CD4-positive, alpha-beta memory T cell (primary cell): ENCODE results near the gene ASCC3. TPM values are rescaled to one million over a fixed set of nuclear protein-coding genes. Genes with fewer than 3 reads are reported as not detected.

Experiments
- CTCF ChIA-PET: fragments of 350-600 bp; sonication (Branson Sonifier 250); formaldehyde crosslinking; loops from one replicate; lab custom pipeline; 2021; ENCODE audit warnings: inconsistent platforms; ENCODE audit not compliant: partially characterized antibody; lab: Charles Lee
- POLR2A ChIA-PET: fragments of 350-600 bp; sonication (Branson Sonifier 250); formaldehyde crosslinking; loops from one replicate; lab custom pipeline; 2021; ENCODE audit not compliant: partially characterized antibody; lab: Charles Lee
- DNase-seq, 5 donors: peaks; one replicate each; pipeline versions ENCODE4 v3.0.0 to v3.0.0-alpha.2; 2020 to 2022; ENCODE audit warnings: mixed read lengths in 1 of 5
- H3K27ac ChIP-seq: one replicate; pipeline ENCODE4 v1.7.0; 2013; ENCODE audit warnings: low read depth, low read length
- H3K27me3 ChIP-seq: 2 replicates; pipeline ENCODE4 v1.7.0; 2013; ENCODE audit warnings: mild to moderate bottlenecking, low read length, moderate library complexity; ENCODE audit not compliant: insufficient read depth
- H3K36me3 ChIP-seq: 2 replicates; pipeline ENCODE4 v1.7.0; 2013; ENCODE audit warnings: mild to moderate bottlenecking, low read length, moderate library complexity; ENCODE audit not compliant: insufficient read depth
- H3K4me1 ChIP-seq: 2 replicates; pipeline ENCODE4 v1.7.0; 2013; ENCODE audit warnings: mild to moderate bottlenecking, low read length, moderate library complexity; ENCODE audit not compliant: insufficient read depth
- H3K4me3 ChIP-seq, 2 donors: one replicate each; pipeline ENCODE4 v1.7.0; 2013; ENCODE audit warnings: low read length in 2 of 2, mild to moderate bottlenecking in 1 of 2
- H3K9me3 ChIP-seq, 2 donors: one replicate each; pipeline ENCODE4 v1.7.0; 2013; ENCODE audit warnings: low read length in 2 of 2, control low read depth in 1 of 2; ENCODE audit not compliant: control insufficient read depth in 1 of 2
- H3K27ac Mint-ChIP-seq, 7 donors: one replicate each; pipeline ENCODE4 v1.8.0; 2020 to 2021; ENCODE audit warnings: mixed read lengths in 7 of 7, mild to moderate bottlenecking in 6 of 7, inconsistent platforms in 3 of 7, moderate library complexity in 3 of 7
- H3K27me3 Mint-ChIP-seq, 2 donors: one replicate each; pipeline ENCODE4 v1.8.0; 2020 to 2021; ENCODE audit warnings: mixed read lengths in 2 of 2
- H3K36me3 Mint-ChIP-seq, 2 donors: one replicate each; pipeline ENCODE4 v1.8.0; 2020 to 2021; ENCODE audit warnings: mixed read lengths in 2 of 2, inconsistent platforms in 1 of 2, mild to moderate bottlenecking in 1 of 2
- H3K4me1 Mint-ChIP-seq, 4 donors: one replicate each; pipeline ENCODE4 v1.8.0; 2020 to 2021; ENCODE audit warnings: mixed read lengths in 4 of 4, mild to moderate bottlenecking in 1 of 4
- H3K4me3 Mint-ChIP-seq, 8 donors: one replicate each; pipeline ENCODE4 v1.8.0; 2020 to 2021; ENCODE audit warnings: mixed read lengths in 8 of 8, mild to moderate bottlenecking in 7 of 8, moderate library complexity in 6 of 8, inconsistent platforms in 3 of 8
- H3K9me3 Mint-ChIP-seq, 8 donors: one replicate each; pipeline ENCODE4 v1.8.0; 2020 to 2021; ENCODE audit warnings: mixed read lengths in 8 of 8, mild to moderate bottlenecking in 5 of 8, inconsistent platforms in 3 of 8, moderate library complexity in 1 of 8
- intact Hi-C: fragments of 100-400 bp; cut with micrococcal nuclease; formaldehyde crosslinking; loops from one replicate; pipeline ENCODE4 v1.15.1; 2023
- polyA plus RNA-seq, 2 donors: library from polyadenylated mRNA; unstranded; fragments of 300-500 nt; fragmentation: Illumina TruSeq; gene quantifications; one replicate each; pipeline ENCODE4 v1.2.3, GENCODE V29; 2021
- total RNA-seq, 2 experiments: library from RNA; stranded (reverse); gene quantifications; one replicate each; pipeline ENCODE4 v1.2.3, GENCODE V29; 2021

Gene ASCC3
- total and polyA plus RNA-seq, 4 experiments from 2014 or later: 13.0 to 57.9 (median 43.1) TPM

DNA sequence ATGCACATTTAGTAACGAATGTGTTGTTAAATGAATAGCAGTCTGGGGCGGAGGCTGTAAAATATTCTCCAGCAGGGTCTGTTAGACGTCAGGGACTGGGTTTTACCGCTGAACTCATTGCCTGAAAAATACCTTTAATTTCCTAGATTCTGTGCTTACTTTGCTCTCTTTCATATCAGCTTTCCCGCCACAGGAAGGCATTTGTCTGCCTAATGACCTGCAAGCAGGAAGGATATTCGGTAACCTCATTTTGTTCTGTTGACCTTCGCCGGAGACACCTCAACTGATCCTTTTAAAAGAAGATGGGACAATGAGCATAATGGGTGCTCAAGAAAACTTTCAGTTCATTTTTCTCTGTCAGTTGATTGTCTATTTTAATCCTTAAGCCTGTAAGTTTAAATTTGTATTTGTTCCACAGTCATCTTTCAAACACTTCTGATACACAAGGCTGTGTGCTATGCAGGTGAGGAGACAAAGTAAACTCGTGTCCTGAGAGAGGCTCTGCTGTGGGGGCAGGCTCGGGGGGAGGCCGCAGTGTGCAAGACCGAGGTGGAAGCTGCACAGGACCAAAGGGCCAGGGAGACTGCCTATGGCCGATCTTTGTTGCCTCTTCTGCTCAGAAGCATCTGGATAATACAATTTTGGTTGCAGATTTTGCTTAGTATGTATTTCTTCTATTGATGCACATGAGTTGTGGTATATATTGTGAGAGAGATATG, 389.0 kb downstream of the ASCC3 start:
- Mint-ChIP-seq H3K9me3 (peaks cover 0 to 6% (median 3%) of the 10 kb centered on the region in 8 donors), H3K4me3 (no peak overlapping the region), H3K4me1 (no peaks in the 10 kb centered on the region), H3K27ac (no peak overlapping the region), H3K27me3 (peaks cover 16 to 29% of the 10 kb centered on the region in 2 donors), H3K36me3 (no peaks in the 10 kb centered on the region)
- Histone ChIP-seq H3K27me3 (no peaks in the 10 kb centered on the region), H3K9me3 (no peaks in the 10 kb centered on the region), H3K4me3 (no peak overlapping the region), H3K36me3 (no peaks in the 10 kb centered on the region), H3K27ac (no peak overlapping the region), H3K4me1 (no peaks in the 10 kb centered on the region)
- ChIA-PET CTCF (no interaction called here), POLR2A (no interaction called here)
- intact Hi-C loops: no loop called here
- no peak for DNase-seq

DNA sequence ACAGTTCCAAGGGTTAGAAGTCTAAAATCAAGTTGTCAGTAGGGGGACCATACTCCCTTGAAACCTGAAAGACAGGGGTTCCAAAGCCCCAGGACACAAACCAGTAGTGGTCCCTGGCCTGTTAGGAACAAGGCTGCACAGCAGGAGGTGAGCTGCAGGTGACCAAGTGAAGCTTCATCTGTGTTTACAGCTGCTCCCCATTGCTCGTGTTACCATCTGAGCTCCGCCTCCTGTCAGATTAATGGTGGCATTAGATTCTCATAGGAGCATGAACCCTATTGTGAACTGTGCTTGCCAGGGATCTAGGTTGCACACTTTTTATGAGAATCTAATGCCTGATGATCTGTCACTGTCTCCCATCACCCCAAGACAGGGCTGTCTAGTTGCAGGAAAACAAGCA, 391.1 kb downstream of the ASCC3 start:
- Histone ChIP-seq H3K27ac (no peak overlapping the region), H3K36me3 (no peaks in the 10 kb centered on the region), H3K4me3 (no peak overlapping the region), H3K27me3 (no peaks in the 10 kb centered on the region), H3K9me3 (no peaks in the 10 kb centered on the region), H3K4me1 (no peaks in the 10 kb centered on the region)
- intact Hi-C loops: no loop called here
- Mint-ChIP-seq H3K4me3 (no peak overlapping the region), H3K4me1 (no peaks in the 10 kb centered on the region), H3K36me3 (no peaks in the 10 kb centered on the region), H3K27ac (no peak overlapping the region), H3K27me3 (peaks cover 13 to 29% of the 10 kb centered on the region in 2 donors), H3K9me3 (no peaks in the 10 kb centered on the region)
- ChIA-PET POLR2A (no interaction called here), CTCF (no interaction called here)
- DNase-seq: no peak

DNA sequence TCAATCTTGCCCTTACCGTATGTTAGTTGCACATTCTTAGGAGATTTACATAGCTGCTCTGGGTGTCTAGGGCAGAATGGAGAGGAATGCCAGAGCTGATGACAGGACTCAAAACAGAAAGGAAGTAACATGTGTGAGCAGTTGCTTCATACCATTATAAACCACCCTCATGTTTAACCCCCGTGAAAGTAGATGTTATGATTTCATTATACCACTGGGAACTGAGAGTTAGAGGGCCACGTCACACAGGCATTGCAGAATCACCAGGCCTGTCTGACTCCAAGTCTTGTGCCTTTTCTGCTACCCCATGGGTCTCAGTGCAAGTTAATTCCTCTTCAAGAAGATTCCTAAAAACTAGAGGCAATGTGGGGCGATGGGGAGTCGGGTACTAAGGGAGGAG, 392.9 kb downstream of the ASCC3 start:
- Mint-ChIP-seq H3K4me3 (no peak overlapping the region), H3K36me3 (no peaks in the 10 kb centered on the region), H3K4me1 (no peaks in the 10 kb centered on the region), H3K9me3 (no peaks in the 10 kb centered on the region), H3K27me3 (peaks cover 17 to 24% of the 10 kb centered on the region in 2 donors), H3K27ac (no peak overlapping the region)
- CTCF ChIA-PET: no interaction called here
- intact Hi-C loops: no loop called here
- DNase-seq: no peak
- no peaks in the 10 kb centered on the region for H3K36me3 ChIP-seq
- no peaks in the 10 kb centered on the region for H3K27me3 ChIP-seq
- no peaks in the 10 kb centered on the region for H3K9me3 ChIP-seq
- H3K27ac ChIP-seq: no peak overlapping the region
- POLR2A ChIA-PET: no interaction called here
- H3K4me3 ChIP-seq: no peak overlapping the region
- H3K4me1 ChIP-seq: no peaks in the 10 kb centered on the region

DNA sequence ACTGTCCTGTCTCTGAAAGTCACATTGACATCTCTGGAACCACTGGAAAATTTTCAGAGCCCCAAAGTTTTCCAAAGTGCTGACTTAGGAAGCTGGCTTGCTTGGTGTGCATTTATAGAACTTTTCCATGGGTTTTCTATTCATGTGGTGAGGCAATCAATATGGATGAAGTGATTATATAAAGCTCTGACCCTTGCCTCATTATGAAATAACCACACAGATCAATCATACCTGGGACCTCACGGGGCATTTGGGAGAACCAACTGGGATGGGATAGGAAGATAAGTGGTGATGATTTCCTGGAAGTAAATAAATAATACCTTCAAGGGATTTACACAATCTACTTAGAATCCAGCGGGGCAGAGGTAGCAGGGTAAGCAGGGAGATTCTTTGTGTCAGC, 393.5 kb downstream of the ASCC3 start:
- Histone ChIP-seq H3K36me3 (no peaks in the 10 kb centered on the region), H3K9me3 (no peaks in the 10 kb centered on the region), H3K4me1 (no peaks in the 10 kb centered on the region), H3K27ac (no peak overlapping the region), H3K27me3 (no peaks in the 10 kb centered on the region), H3K4me3 (no peak overlapping the region)
- no peaks in the 10 kb centered on the region for H3K9me3 Mint-ChIP-seq
- no peaks in the 10 kb centered on the region for H3K4me1 Mint-ChIP-seq
- no peak overlapping the region for H3K27ac Mint-ChIP-seq
- H3K36me3 Mint-ChIP-seq: no peaks in the 10 kb centered on the region
- peaks cover 13 to 23% of the 10 kb centered on the region in 2 donors for H3K27me3 Mint-ChIP-seq
- intact Hi-C loops: no loop called here
- H3K4me3 Mint-ChIP-seq: no peak overlapping the region
- ChIA-PET POLR2A (no interaction called here), CTCF (no interaction called here)
- no peak for DNase-seq

DNA sequence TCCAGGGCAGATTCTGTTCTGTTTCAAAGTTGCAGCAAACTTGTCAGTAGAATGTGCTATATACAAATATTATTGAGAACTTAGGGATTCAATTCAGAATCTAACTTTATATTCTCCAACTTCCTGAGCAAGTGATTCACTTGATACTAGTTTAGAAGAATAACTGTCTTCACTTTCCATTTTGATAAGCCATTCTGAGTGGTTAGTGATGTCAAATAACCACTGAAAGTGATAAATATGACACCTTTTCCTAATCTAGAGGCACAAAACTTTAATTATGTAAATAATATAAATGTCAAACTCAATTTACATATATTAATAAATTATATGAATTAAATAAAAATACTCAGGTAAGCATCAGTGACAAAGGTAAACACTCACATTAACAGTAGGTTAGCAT, 395.9 kb downstream of the ASCC3 start:
- Histone ChIP-seq H3K4me3 (no peak overlapping the region), H3K4me1 (no peaks in the 10 kb centered on the region), H3K27ac (no peak overlapping the region), H3K9me3 (no peaks in the 10 kb centered on the region), H3K27me3 (no peaks in the 10 kb centered on the region), H3K36me3 (no peaks in the 10 kb centered on the region)
- peaks cover 8 to 14% of the 10 kb centered on the region in 2 donors for H3K27me3 Mint-ChIP-seq
- intact Hi-C loops: no loop called here
- ChIA-PET POLR2A (no interaction called here), CTCF (no interaction called here)
- no peak overlapping the region for H3K4me3 Mint-ChIP-seq
- no peak overlapping the region for H3K27ac Mint-ChIP-seq
- no peak for DNase-seq
- H3K9me3 Mint-ChIP-seq: no peaks in the 10 kb centered on the region
- no peaks in the 10 kb centered on the region for H3K36me3 Mint-ChIP-seq
- no peaks in the 10 kb centered on the region for H3K4me1 Mint-ChIP-seq

DNA sequence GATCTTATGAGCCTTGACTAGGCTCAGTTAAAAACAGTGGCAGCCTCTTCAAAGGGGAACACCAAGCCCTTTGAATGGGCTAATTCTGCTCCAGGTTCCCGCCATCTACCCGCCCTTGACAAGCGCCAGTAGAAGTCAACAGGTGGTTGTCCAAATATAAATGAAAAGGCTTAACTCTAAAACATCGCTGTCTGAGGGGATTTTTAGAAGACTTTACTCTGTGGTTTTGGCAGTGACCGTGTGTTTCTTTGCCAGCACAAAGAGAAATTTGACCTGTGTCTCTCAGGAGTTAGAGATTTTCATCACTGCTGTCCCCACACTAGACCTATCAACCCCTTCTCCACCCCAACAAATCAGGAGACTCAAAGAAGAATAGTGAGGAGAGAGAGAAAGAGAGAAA, 396.7 kb downstream of the ASCC3 start:
- Mint-ChIP-seq H3K27me3 (peaks cover 8 to 11% of the 10 kb centered on the region in 2 donors), H3K27ac (no peak overlapping the region), H3K4me3 (no peak overlapping the region), H3K9me3 (no peaks in the 10 kb centered on the region), H3K4me1 (no peaks in the 10 kb centered on the region), H3K36me3 (no peaks in the 10 kb centered on the region)
- Histone ChIP-seq H3K27me3 (no peaks in the 10 kb centered on the region), H3K9me3 (no peaks in the 10 kb centered on the region), H3K36me3 (no peaks in the 10 kb centered on the region), H3K4me1 (no peaks in the 10 kb centered on the region), H3K27ac (no peak overlapping the region), H3K4me3 (no peak overlapping the region)
- DNase-seq: no peak
- intact Hi-C loops: no loop called here
- ChIA-PET POLR2A (no interaction called here), CTCF (no interaction called here)

DNA sequence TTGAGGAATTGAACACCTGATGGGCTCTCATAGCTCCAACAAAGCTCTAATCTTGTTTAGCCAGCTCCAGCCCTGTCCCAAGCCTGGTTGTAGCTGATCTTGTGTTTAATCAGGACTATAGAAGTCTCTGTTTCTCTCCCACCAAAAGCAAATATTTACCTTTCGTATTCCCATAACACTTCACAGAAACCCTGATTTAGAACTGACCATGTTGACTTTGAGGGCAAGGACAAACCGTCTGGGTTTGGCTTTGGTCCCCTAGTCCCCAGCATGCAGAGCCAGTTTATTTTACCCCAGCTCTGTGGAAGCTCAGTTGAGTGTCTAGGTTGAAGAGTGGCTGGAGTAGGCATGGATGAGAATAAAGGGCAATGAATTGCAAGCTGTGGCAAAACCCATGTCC, 398.4 kb downstream of the ASCC3 start:
- Histone ChIP-seq H3K36me3 (no peaks in the 10 kb centered on the region), H3K27me3 (no peaks in the 10 kb centered on the region), H3K4me3 (no peak overlapping the region), H3K4me1 (no peaks in the 10 kb centered on the region), H3K9me3 (no peaks in the 10 kb centered on the region), H3K27ac (no peak overlapping the region)
- DNase-seq: no peak
- H3K27ac Mint-ChIP-seq: no peak overlapping the region
- no peak overlapping the region for H3K4me3 Mint-ChIP-seq
- intact Hi-C loops: no loop called here
- no peaks in the 10 kb centered on the region for H3K36me3 Mint-ChIP-seq
- no peaks in the 10 kb centered on the region for H3K9me3 Mint-ChIP-seq
- no peaks in the 10 kb centered on the region for H3K4me1 Mint-ChIP-seq
- H3K27me3 Mint-ChIP-seq: peaks cover 7% of the 10 kb centered on the region in 2 donors
- ChIA-PET POLR2A (no interaction called here), CTCF (interaction anchor here (1.0 to 1.1 kb wide), 2 partner anchors 11 to 614 kb away, joined by 3 read pairs; no protein-coding TSS in a partner anchor)
